Activated T-helper 2 cell treated with anti-CD3 and anti-CD28 coated beads, Interferon-gamma antibody, Interleukin-2, Interleukin-4, amounts not matched to agents 10 μg/mL and 5 μg/mL and 100 μg/mL, durations not matched to agents 14 hours and 24 hours and 36 hours (primary cell): ENCODE results near the gene TBC1D2B. TPM values are rescaled to one million over a fixed set of nuclear protein-coding genes. Genes with fewer than 3 reads are reported as not detected.
"Not testable (repeated sequence)": the region's sequence is repeated elsewhere in the genome, so short reads cannot be mapped to it uniquely, and the experiment has no call there.

Experiments
- DNase-seq: peaks from one replicate; pipeline ENCODE4 v3.0.0; 2021; ENCODE audit warnings: low spot score
- H3K27ac Mint-ChIP-seq: one replicate; pipeline ENCODE4 v1.8.0; 2021; ENCODE audit warnings: mixed read lengths
- H3K27me3 Mint-ChIP-seq: one replicate; pipeline ENCODE4 v1.8.0; 2021; ENCODE audit warnings: low read depth, mixed read lengths
- H3K36me3 Mint-ChIP-seq: one replicate; pipeline ENCODE4 v1.8.0; 2021; ENCODE audit warnings: low read depth, mixed read lengths
- H3K4me1 Mint-ChIP-seq: one replicate; pipeline ENCODE4 v1.8.0; 2021; ENCODE audit warnings: low read depth, mixed read lengths
- H3K4me3 Mint-ChIP-seq: one replicate; pipeline ENCODE4 v1.8.0; 2021; ENCODE audit warnings: low read depth, mild to moderate bottlenecking, moderate library complexity, mixed read lengths
- H3K9me3 Mint-ChIP-seq: one replicate; pipeline ENCODE4 v1.8.0; 2021; ENCODE audit warnings: mixed read lengths
- intact Hi-C: fragments of 100-400 bp; cut with micrococcal nuclease; formaldehyde crosslinking; loops from one replicate; pipeline ENCODE4 v1.15.1; 2023
- total RNA-seq: library from RNA; stranded (reverse); gene quantifications from 2 replicates; pipeline ENCODE4 v1.2.3, GENCODE V29; 2022

TBC1D2B gene
- total RNA-seq, 1 donor from 2014 or later = 55.0 TPM

- intact Hi-C loops, DNase-seq, H3K36me3 Mint-ChIP-seq, H3K4me1 Mint-ChIP-seq, H3K9me3 Mint-ChIP-seq, H3K27me3 Mint-ChIP-seq, H3K4me3 Mint-ChIP-seq, H3K27ac Mint-ChIP-seq: not testable (repeated sequence)
Measured at GRCh38 chr15:77979157-77979556, 98.4 kb downstream of the TBC1D2B start.

GRCh38 chr15:77978759-77979145 lies 98.8 kb downstream of the TBC1D2B start:
- H3K4me3 Mint-ChIP-seq, H3K27ac Mint-ChIP-seq, DNase-seq, H3K36me3 Mint-ChIP-seq, intact Hi-C loops, H3K4me1 Mint-ChIP-seq, H3K9me3 Mint-ChIP-seq, H3K27me3 Mint-ChIP-seq: not testable (repeated sequence)

DNA sequence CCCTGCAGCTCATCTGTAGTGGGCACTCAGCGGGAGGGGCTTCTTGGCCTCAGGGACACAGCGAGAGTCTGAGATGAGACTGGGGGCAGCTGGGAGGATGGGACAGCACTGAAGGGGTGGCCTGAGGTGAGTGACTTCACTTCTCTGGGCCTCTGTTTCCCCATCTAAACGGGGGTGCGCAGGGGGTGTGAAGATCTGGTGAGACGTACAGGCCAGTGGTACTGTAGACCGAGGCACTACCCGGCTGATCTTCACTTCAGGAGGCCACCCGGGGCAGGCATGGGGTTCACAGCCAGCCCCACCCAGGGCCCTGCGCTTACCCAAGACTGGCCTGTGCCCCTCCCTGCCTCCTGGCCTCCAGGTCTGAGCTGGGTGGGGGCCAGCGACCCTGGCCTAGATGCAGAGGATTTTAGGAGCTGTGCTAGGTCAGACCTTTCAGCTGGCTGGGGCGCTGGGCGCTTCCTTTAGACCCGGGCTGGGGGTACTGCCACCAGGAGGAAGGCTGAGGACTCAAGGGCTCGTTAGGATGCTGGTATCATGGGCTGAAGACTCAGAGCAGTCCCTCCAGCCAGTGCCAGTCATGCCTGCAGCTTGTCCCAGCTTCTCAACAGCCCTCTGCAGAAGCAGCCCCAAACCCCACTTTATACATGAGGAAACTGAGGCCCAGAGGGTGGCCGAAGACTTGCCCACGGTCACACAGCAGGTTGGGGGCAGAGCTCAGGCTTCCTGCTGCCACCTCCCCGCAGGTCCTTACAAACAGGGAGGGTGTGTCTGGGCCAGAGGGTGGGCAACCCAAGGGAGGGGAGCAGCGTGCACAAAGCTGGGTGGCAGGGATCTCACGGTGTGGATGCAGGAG lies 99.4 kb downstream of the TBC1D2B start:
- DNase-seq, H3K9me3 Mint-ChIP-seq, H3K27ac Mint-ChIP-seq, H3K36me3 Mint-ChIP-seq, H3K27me3 Mint-ChIP-seq, intact Hi-C loops, H3K4me1 Mint-ChIP-seq, H3K4me3 Mint-ChIP-seq: not testable (repeated sequence)

- H3K4me1 Mint-ChIP-seq, H3K4me3 Mint-ChIP-seq, H3K9me3 Mint-ChIP-seq, DNase-seq, intact Hi-C loops, H3K36me3 Mint-ChIP-seq, H3K27me3 Mint-ChIP-seq, H3K27ac Mint-ChIP-seq: not testable (repeated sequence)
Measured at GRCh38 chr15:77976760-77977525, 100.6 kb downstream of the TBC1D2B start.

GRCh38 chr15:77976095-77976450 lies 101.4 kb downstream of the TBC1D2B start:
- H3K27ac Mint-ChIP-seq, H3K36me3 Mint-ChIP-seq, intact Hi-C loops: not testable (repeated sequence)

GRCh38 chr15:77975332-77976094 lies 102.0 kb downstream of the TBC1D2B start:
- Mint-ChIP-seq H3K27me3 (no peaks in the 10 kb centered on the region), H3K4me1 (no peaks in the 10 kb centered on the region), H3K4me3 (no peak overlapping the region), H3K36me3 (no peaks in the 10 kb centered on the region), H3K27ac (no peak overlapping the region), H3K9me3 (no peaks in the 10 kb centered on the region)
- intact Hi-C loops = no loop called here
- DNase-seq = no peak

More at GRCh38 chr15:77976095-77976450, 101.4 kb downstream of the TBC1D2B start:
- not testable (repeated sequence) for H3K9me3 Mint-ChIP-seq, H3K4me3 Mint-ChIP-seq, H3K27me3 Mint-ChIP-seq, H3K4me1 Mint-ChIP-seq, DNase-seq

DNA sequence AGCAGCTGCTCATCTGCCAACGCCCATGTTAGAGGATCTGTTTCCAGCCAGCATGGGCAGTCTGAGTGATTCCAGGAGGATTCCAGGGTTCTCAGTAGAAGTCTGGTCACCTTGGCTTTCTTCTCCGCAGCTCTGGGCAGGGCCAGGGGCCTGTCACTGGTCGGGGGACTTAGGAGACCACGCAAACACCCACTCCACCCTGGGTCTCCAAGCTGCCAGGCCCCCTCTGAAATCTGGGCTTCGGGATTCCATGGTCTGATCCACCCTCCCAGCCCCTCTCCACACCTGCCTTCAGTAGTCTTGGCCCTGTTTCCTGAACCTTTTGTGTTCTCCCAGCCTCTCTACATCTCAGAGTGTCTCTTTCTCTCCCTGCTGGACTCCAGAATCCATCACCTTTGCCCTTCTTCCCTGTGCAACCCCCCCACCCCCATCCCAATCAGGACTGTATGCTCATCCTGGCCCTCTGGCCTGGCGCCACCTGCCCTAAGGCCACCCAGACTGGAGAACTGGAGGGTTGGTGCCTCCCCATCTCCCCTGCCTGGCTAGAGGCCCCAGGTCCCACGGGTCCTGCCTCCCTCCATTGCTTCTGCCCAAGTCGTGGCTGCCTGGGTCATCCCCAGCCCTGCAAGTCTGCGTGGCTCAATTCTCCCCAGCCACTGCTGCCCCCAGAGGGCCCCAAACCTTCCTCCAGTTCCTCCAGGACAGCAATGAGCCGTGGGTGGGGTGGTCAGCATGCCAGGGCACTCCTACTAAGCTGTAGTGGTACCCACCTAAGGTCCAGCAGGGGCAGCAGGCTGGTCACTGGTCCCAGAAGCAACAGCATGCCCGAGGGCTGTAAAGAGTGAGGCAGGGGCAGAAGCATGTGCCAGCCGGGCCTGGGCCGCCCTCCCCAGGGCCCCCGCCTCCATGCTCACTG lies 102.8 kb downstream of the TBC1D2B start:
- Mint-ChIP-seq H3K27ac (no peak overlapping the region), H3K4me1 (no peaks in the 10 kb centered on the region), H3K27me3 (no peaks in the 10 kb centered on the region), H3K36me3 (no peaks in the 10 kb centered on the region), H3K9me3 (no peaks in the 10 kb centered on the region), H3K4me3 (no peak overlapping the region)
- no peak for DNase-seq
- intact Hi-C loops = no loop called here

GRCh38 chr15:77974098-77974414 lies 103.5 kb downstream of the TBC1D2B start:
- Mint-ChIP-seq H3K27me3 (peaks cover 3% of the 10 kb centered on the region), H3K27ac (no peak overlapping the region), H3K36me3 (no peaks in the 10 kb centered on the region), H3K9me3 (no peaks in the 10 kb centered on the region), H3K4me1 (no peaks in the 10 kb centered on the region), H3K4me3 (no peak overlapping the region)
- no peak for DNase-seq
- intact Hi-C loops = no loop called here

DNA sequence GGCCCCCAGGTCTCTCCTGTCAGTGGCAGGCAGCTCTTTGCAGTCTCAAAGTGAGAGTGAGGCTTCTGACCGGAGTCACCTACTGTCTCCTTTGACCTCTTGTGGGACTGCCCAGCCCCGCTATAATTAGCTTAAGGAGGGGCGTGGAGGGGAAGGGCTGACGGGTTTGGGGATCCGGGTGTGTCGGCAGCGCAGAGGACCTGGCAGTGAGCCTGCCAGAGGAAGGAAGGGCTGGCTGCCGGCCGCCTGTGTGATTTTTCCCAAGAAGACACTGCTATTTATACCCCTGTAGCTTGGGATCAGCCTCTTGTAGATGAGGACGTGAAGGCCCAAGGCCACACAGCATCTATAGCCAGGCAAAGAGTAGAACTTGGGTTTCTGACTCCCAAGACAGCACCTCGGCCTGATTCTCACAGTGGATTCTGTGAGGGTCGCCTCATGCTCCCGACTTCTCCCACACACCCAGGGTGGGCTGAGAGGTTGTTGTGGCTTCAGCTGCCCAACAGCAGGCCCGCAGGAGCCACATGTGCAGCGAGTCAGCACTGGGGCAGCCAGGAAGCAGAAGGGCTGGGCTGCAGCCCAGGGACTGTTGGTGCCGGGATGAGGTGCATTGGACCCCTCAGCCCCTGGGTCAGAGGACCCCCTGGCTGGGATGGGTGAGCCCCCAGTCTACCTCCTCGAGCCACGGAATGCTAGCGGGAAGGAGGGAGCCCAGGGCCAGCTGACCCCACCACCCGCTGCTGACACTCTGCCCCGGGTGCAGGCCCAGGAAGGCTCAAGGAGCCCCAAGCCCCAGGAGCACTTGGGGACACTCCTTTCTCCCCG lies 104.0 kb downstream of the TBC1D2B start:
- H3K4me3 Mint-ChIP-seq, intact Hi-C loops, H3K4me1 Mint-ChIP-seq, H3K27ac Mint-ChIP-seq, DNase-seq, H3K36me3 Mint-ChIP-seq, H3K9me3 Mint-ChIP-seq, H3K27me3 Mint-ChIP-seq: not testable (repeated sequence)

DNA sequence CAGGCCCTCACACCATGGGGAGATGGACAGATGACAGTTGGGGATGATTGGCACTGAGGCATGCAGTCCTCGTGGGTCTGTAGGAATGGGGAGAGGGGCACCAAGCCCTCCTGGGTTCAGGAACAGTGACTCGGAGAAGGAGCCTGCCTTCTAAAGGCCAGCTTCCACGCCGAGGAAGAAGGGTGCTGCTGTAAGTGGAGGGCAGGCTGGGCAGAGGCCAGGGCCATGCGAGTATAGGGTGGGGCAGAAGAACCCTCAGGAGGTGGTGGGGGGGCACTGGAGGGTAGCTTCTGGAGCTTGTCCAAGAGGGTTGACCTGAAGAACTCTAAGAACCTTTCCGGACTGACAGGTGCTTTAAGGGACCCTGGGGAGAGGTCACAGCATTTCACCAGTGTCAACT lies 104.8 kb downstream of the TBC1D2B start:
- H3K4me1 Mint-ChIP-seq, H3K36me3 Mint-ChIP-seq, H3K4me3 Mint-ChIP-seq, H3K27ac Mint-ChIP-seq, H3K27me3 Mint-ChIP-seq, H3K9me3 Mint-ChIP-seq, intact Hi-C loops, DNase-seq: not testable (repeated sequence)

- H3K36me3 Mint-ChIP-seq, DNase-seq, H3K27me3 Mint-ChIP-seq, H3K9me3 Mint-ChIP-seq, intact Hi-C loops, H3K4me1 Mint-ChIP-seq, H3K4me3 Mint-ChIP-seq, H3K27ac Mint-ChIP-seq: not testable (repeated sequence)
Measured at GRCh38 chr15:77971875-77972274, 105.6 kb downstream of the TBC1D2B start.
